Cortex of kidney (tissue), 1 donor: ENCODE measurements around the gene SLC9A9.

ENCODE experiments used
- DNase-seq: peaks from one replicate; lab custom pipeline; 2025; lab: John Stamatoyannopoulos, UW

Gene SLC9A9

DNA sequence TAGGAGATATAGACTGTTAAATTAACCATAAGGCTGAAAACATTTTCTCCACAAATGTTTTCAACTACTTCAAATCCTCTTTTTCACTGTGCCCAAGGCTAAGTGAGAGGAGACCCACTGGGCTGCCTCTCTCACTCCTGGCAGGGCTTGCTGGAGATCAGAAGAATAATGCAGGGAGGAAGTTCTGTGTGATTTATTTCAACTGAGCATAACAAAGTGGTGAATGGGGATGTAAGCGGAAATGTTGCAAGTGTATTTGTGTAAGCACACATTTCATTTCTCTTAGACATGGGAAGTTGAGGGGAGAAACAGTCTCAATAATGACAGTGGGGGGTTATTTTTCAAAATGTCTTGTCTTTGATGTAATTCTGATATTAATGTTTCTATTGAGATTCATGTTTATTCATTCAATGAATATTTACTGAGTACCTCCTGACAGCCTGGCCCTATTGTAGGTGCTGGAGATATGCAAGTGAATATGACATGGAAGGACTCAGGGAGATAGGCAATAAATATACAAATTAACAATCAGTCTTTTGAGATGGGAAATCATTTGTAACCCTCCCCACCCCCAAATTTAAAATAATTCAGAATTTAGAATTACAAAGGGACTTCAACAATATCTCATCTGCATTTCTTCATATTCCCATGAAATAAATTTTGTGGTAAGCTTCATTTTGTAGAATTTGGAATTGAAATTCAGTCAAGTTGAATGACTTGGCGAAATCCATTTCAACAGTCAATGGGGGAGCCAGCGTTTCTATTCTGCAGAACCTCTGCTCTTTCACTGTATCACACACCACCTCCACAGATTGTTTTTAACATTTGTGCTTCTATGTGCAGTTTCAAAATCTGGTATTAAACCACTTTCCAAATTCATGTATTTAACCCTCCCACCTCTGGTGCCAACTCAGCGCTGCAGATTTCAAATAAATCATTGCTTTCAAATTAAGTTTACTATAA is 247.2 kb downstream of the SLC9A9 start:
- DNase-seq = no peak

DNA sequence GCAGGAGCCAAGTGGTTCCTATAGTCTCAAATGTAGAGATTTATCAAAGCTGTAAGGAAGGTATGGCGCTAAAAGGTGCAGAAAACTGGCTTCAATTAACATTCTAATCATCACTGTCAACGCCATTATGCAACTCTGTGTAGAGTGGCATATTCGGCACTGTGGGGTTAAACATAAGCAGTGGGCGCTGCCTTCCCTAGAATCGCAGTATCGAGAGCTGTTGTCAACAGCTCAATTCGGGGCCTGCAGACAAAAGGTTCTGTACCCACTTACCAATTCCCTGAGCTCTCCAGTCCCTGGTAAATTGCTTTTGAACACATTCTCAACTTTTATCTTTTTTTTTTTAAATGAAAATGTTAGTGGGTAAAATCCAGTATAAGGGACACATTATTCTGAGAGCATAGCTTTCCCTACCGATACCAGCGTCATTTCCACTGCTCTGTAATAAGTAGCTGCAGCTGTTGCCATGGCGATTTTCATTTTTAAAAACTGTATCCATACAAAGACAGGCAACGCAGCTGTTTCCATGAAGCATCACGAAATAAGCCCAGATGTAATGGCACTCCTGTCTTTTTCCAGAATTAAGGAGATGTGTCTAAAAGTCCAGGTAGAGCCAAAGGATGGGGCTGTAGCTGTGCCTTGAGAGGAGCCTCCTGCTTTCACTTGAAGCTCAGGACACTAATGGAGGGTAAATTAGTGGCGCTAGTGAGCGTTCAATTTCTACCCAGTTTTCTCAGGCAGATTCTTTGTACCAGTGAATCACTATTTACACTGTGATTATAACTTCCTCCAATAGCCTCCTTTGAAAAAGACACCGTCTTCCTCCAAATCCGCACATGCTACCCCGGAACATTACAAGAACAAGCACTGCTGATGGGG is 250.3 kb downstream of the SLC9A9 start:
- no peak for DNase-seq

DNA sequence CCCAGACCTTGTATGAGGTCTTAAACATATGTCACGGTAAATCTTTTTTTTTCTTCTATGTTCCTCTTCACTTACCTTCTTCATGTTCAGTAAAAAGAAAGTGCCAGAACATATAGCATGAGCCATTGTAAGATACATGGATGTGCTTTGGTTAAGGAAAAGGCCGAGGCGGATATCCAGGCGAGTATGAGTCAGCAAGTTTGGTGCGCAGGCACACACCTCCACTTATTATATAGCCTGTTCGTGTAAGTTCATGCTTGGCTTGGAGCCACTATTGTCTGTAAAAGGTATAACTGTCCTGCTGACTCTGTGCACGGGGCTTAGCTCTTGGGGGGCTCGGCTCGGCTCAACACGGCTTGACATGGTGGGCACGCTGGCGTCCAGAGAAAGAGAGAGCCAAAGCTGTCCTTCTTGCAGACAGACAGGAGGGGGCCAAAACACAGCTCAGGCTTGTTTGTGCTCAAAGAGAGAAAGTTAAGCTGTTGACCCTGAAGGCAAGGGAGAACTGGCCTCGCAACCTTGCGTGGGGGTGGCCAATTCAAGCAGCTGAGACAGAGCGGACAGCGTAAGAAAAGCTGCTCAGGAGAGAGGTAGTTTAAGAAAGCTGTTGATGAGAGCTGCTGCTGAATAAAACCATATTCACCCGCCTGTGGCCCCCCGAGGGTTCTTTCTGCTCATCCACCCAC is 251.2 kb downstream of the SLC9A9 start:
- no peak for DNase-seq

GRCh38 chr3:143595456-143596077 is 252.7 kb downstream of the SLC9A9 start:
- DNase-seq = no peak

DNA sequence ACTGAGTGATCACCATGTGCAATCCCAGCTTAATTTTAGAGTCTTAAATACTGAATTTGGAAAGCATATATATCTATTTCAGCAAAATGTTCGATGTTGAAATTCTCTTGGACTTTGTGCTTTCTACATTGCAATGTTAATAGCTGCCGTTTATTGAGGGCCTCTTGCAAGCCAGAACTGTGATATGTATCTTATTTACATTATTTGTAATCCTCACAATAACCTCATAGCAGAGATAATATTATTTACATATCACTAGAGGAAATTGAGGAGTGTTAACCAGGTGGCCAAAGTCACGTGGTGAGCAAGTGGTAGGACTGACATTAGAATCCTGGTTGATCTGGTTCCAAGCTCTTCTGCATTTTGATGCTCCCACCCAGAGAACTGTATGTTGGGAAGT is 254.1 kb downstream of the SLC9A9 start:
- DNase-seq = no peak

GRCh38 chr3:143590660-143591059 is 257.6 kb downstream of the SLC9A9 start:
- no peak for DNase-seq

GRCh38 chr3:143586576-143586975 is 261.7 kb downstream of the SLC9A9 start:
- no peak for DNase-seq

- DNase-seq = no peak
These were observed 262.4 kb downstream of the SLC9A9 start for GRCh38 chr3:143585720-143586456.

GRCh38 chr3:143584474-143584873 is 263.8 kb downstream of the SLC9A9 start:
- DNase-seq = no peak

- no peak for DNase-seq
These were observed 266.1 kb downstream of the SLC9A9 start for GRCh38 chr3:143581972-143582722.

DNA sequence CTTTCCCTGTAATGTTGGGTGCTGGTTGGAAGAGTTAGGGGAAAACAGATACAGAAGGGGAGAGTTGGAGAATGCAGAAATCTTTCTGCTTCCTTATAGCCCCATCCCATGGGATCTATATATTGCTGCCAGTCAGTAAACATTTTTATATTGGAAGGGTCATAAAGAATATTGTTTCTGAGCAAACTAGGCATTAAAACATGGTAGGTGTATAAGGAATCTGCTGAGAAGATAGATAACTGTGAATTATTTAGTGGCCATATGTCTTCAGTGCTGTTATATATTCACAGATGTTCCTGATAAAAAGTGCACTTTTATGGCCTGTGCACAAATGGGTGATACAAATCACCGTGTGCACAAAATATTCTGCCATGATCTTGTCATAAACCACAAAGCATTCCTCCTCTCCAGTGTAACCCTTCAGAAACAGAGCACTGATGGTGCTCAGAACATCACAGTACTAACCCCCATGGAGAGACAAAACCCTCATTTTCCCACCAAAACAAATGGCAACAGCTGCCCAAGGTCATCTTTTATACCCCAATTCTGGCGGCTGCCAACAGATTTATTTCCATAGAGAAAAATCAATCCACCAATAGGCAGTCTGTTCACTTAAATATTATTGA is 269.3 kb downstream of the SLC9A9 start:
- no peak for DNase-seq

GRCh38 chr3:143576568-143577270 is 271.5 kb downstream of the SLC9A9 start:
- DNase-seq = no peak

- no peak for DNase-seq
These were observed 273.3 kb downstream of the SLC9A9 start for GRCh38 chr3:143574933-143575332.

DNA sequence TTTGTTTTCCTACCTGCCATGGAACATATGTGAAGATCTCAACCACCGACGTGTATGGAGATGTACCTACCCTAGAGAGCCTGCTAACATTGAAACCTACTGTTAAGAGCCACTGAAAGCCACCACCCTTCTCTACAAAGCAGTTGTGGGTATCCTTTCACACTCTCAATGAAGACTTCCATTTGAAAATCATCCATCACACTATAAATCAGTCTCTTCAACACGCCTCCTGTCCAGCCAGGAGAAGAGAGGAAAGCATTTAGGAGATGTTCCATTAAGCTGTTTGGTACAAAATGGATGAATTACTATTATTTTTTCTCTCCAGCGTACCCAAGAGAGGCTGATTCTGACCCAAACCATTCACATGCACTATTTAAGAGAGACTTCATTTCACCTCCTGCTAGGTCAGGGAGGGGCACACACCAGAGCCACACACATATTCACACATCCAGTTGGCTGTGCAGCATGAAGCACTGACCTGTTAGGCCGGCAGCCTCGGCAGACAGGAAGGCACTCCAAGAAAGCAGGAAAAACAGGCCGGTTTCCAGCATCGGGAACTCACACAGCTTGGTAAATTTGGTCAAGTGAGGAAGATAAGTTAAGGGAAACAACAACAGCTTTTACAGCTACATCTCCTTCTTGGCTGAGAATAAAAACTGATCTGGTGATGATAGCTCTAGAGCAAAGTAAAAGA is 274.5 kb downstream of the SLC9A9 start:
- DNase-seq = no peak

DNA sequence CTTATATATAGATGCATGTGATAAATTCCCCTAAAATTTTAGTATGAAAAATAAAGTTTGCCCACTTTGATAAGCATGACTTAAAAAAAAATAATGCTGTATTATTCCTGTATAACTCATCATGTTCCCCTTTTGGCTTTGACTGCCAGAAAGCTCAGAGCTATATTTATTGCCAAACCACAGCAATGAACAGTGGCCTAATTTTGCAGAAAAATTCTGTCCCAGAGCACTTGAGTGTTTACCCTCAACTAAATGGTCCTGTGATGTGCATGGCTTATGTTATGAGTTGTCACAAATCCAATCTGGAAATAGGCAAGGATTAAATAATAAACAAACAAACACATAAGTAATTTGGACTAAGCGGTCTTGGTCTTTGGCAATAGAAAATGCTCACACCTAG is 276.7 kb downstream of the SLC9A9 start:
- no peak for DNase-seq

DNA sequence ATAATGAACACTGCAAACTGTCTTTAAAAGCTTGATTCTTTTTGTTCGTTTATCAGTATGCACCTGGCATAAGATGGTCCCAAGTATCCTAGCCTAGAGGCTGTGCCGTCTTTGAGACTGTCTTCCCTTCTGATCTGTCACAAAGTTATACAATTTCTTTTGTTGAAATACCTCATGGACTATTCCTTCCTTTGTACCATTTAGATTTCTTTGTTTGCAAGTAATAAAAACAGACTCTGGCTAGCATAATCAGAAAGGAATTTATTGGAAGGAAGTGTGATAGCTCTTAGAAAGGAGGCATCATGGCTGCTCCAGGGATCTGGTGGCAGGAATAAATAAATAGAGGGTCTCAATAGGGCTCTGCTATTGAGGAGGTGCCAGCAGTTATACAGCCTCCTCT is 280.4 kb downstream of the SLC9A9 start:
- no peak for DNase-seq

DNA sequence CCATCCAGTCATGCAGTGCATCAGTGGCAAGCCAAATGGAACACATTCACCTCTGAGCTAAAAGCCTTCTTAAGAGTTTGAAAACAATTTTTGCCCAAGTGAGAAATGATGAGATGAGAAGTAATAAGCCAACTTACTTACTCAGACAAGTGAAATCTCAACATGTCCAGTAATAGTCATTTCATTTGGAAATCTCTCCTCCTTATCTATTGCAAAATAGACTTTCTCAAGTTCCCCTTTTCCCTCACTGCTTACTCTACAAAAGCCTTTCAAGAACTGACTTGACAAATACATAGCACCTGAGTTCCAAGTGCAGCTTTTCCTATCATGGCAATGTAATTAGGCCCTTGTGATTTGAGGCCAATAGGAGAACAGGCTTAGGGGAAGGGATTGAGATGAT is 282.3 kb downstream of the SLC9A9 start:
- no peak for DNase-seq

DNA sequence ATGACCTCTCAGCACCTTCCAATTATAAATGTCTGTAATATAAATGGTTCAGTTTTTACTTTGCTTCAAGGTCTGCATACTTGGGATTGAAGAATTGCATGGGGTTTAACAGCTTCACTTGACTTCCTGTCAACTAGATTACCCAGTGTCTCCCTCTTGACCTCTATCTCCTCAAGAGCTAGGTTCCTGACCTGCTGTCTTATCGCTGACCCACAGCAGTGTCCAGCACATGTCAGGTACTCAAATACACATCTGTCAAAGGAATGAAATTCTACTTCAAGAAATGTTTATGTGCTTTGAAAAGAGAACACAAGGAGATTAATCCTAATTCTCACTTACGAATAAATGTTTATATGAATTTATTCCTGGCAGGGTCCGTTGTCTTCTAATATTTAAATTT is 284.5 kb downstream of the SLC9A9 start:
- no peak for DNase-seq

GRCh38 chr3:143562789-143563188 is 285.5 kb downstream of the SLC9A9 start:
- no peak for DNase-seq
